GM12891 (cell line): Measurements from ENCODE around the gene CRNKL1.

Source experiments
- PAX5 ChIP-seq: IDR thresholded peaks from 2 replicates; pipeline ENCODE4 v1.6.1; 2011; ENCODE audit warnings: low read length, moderate library complexity, mild to moderate bottlenecking; ENCODE audit not compliant: insufficient read depth, severe bottlenecking
- POLR2A ChIP-seq: IDR thresholded peaks from 2 replicates; pipeline ENCODE4 v1.6.1; 2011; ENCODE audit warnings: low read depth, low read length, control low read depth
- SPI1 ChIP-seq: IDR thresholded peaks from 2 replicates; pipeline ENCODE4 v1.6.1; 2011; ENCODE audit warnings: low read depth, low read length, control low read depth
- TAF1 ChIP-seq: IDR thresholded peaks from 2 replicates; pipeline ENCODE4 v1.6.1; 2011; ENCODE audit warnings: low read depth, low read length, control low read depth

DNA sequence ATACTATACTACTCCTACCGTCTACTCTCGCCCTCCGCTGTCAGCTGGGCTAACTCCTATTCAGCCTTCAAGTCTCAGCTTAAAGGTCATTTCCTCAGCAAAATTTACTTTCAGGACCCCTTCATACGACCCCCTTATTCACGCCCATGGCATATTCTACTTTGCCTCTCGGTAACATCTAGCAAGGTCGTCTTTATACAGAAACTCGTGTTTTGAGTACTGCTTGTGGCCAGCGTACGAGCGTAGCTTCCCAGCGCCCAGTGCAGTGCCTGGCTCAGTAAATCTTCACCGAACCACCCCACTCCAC, 546 bp downstream of the CRNKL1 start:
- TF ChIP-seq POLR2A (no peak), PAX5 (no peak), TAF1 (no peak), SPI1 (no peak)
